Activated T-cell treated with anti-CD3 and anti-CD28 coated beads, Interleukin-2, amount 50 U/mL, for 24 hours (primary cell): ENCODE data around the gene CCDC12.

Experiments used
- DNase-seq: peaks from one replicate; pipeline ENCODE4 v3.0.0-alpha.2; 2020
- H3K27ac Mint-ChIP-seq: 2 replicates; pipeline ENCODE4 v1.8.0; 2020; ENCODE audit warnings: mild to moderate bottlenecking, mixed read lengths
- H3K27me3 Mint-ChIP-seq: 2 replicates; pipeline ENCODE4 v1.8.0; 2020; ENCODE audit warnings: mixed read lengths
- H3K36me3 Mint-ChIP-seq: 2 replicates; pipeline ENCODE4 v1.8.0; 2020; ENCODE audit warnings: low read depth, mixed read lengths
- H3K4me1 Mint-ChIP-seq: 2 replicates; pipeline ENCODE4 v1.8.0; 2020; ENCODE audit warnings: low read depth, mixed read lengths
- H3K4me3 Mint-ChIP-seq: 2 replicates; pipeline ENCODE4 v1.8.0; 2020; ENCODE audit warnings: mild to moderate bottlenecking, moderate library complexity, mixed read lengths
- H3K9me3 Mint-ChIP-seq: 2 replicates; pipeline ENCODE4 v1.8.0; 2020; ENCODE audit warnings: mixed read lengths

The CCDC12 gene

GRCh38 chr3:46874430-46874829, 102.1 kb downstream of the CCDC12 start:
- Mint-ChIP-seq H3K9me3 (no peaks in the 10 kb centered on the region), H3K27me3 (peaks cover 5% of the 10 kb centered on the region), H3K36me3 (no peaks in the 10 kb centered on the region), H3K27ac (no peak overlapping the region), H3K4me3 (no peak overlapping the region), H3K4me1 (peaks cover 13% of the 10 kb centered on the region)
- no peak for DNase-seq

GRCh38 chr3:46873521-46873920, 103.0 kb downstream of the CCDC12 start:
- no peaks in the 10 kb centered on the region for H3K9me3 Mint-ChIP-seq
- H3K27ac Mint-ChIP-seq: no peak overlapping the region
- no peak for DNase-seq
- no peaks in the 10 kb centered on the region for H3K36me3 Mint-ChIP-seq
- no peaks in the 10 kb centered on the region for H3K27me3 Mint-ChIP-seq
- no peak overlapping the region for H3K4me3 Mint-ChIP-seq
- peaks cover 13% of the 10 kb centered on the region for H3K4me1 Mint-ChIP-seq
